Suprapubic skin (tissue), 3 donors: Measurements from ENCODE around the gene RUNX3.

Source experiments
- CTCF ChIP-seq, 2 donors: fragments of 200-600 bp in 1 of 2; fragments of 450-650 bp in 1 of 2; sonication (generic) in 1 of 2; IDR thresholded peaks; one replicate each; pipeline ENCODE4 v1.5.1; 2016 to 2019; ENCODE audit warnings: antibody characterized with exemption in 2 of 2, mild to moderate bottlenecking in 1 of 2, moderate library complexity in 1 of 2
- EP300 ChIP-seq: sonication (generic); formaldehyde crosslinking; IDR thresholded peaks from one replicate; pipeline ENCODE4 v1.6.1; 2017; ENCODE audit warnings: antibody characterized with exemption
- POLR2A ChIP-seq, 2 donors: fragments of 450-650 bp; IDR thresholded peaks; one replicate each; pipeline ENCODE4 v1.6.1; 2017; ENCODE audit warnings: antibody characterized with exemption in 2 of 2, mild to moderate bottlenecking in 2 of 2, moderate library complexity in 2 of 2

GRCh38 chr1:24928689-24929397 is 1.2 kb downstream of the RUNX3 start:
- TF ChIP-seq CTCF (IDR thresholded peaks at IDR 0.05) (no peak), POLR2A (IDR thresholded peaks at IDR 0.05) (no peak), EP300 (no peak)
